HG02759 (cell line): ENCODE results near the gene FAM72D.
A peak's percentile ranks its signal among the peaks of the same experiment; 100 is the strongest.
"Not testable (repeated sequence)": the region's sequence is repeated elsewhere in the genome, so short reads cannot be mapped to it uniquely, and the experiment has no call there.

Source experiments
- ATAC-seq: cut with Tn5 transposase; IDR thresholded peaks from one replicate; pipeline ENCODE4 v1.9.1; 2021; ENCODE audit warnings: mild to moderate bottlenecking, moderate library complexity; ENCODE audit not compliant: unreplicated experiment

FAM72D gene

DNA sequence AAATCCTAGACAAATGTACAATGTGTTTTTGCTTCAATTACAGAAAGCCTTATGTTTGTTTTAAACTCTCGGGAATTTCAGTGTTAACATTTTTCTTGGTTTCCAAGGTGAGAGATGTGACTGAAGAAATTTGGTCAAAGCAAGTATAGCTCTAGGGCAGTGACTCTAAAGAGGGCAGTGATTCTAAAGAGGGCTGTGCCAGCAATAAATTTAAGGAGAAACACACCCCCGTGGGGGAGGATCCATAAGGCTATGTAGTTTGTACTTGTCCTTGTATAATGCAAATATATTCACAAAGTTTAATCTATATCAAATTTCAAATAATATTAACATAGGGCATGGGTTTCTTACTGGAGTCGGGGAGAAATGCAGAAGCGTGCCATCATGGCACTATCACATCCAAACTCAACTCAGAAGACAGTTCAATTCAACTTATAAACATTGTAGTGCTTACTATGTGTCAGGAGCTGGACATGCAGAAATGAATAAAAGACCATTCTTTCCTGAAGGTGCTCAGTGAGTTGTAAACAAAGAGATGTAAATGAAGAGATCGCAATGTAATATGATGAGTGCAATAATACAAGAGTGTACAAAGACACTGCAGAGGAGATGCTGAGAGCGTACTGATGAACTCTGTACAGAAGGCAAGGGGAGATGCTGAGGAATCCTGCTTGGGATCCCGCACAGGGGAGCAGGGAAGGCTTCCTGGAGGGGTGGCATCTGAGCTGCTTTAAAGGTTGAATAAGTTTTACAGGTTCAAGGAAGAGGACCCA, 13.1 kb upstream of the FAM72D start:
- ATAC-seq, result not testable (repeated sequence)

DNA sequence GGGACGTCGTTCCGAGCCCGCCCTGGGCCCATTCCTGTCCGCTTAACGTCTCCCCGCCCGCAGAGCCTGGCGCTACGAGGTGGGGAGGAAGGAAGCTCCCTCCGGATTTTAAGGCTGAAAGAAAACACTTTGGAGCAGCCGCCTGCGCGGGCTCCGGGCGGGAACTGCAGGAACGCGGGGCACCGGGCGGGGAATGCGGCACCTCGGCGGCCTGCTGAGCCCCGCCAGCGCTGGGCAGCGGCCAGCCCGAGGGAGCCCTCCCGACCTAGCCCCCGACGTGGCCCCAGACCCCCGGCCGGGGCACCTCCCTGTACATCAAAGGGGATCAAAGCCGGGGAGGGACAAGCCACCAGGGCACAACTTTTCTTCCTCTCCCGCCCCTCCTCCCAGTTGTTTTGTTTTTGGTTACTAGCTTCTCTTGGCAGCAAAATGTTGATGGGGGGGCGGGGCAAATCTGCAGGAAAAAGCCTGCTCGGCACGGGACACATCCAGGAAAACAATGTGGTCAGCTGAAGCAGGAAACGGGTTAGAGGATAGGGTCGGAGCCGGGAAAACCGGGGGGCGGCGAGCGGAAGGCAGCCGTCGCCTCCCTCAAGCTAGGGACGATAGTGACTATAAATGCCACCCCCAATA, 2.1 kb upstream of the FAM72D start:
- ATAC-seq, result not testable (repeated sequence)

GRCh38 chr1:145094655-145095211, 1.0 kb upstream of the FAM72D start:
- peak; percentile 7 for ATAC-seq

- not testable (repeated sequence) for ATAC-seq
Observed at GRCh38 chr1:145101725-145102124, 6.0 kb downstream of the FAM72D start.

DNA sequence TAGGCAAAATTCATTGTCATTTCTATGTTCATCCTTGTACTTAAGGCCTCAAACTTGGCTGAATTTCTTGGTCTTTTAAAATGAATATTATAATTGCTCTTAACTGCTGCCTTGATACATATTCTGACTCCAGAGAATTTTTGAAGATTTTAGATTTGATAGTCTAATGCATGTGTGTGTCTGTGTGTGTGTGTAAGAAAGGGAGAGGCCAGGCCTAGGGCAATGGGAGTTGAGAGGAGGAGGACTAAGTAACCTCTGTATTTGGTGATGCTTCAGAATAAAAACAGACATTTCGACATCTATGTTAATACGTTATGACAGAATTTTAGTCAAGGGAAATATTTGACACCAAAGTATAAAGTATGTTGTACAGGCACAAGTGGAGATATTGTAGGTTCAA, 7.5 kb downstream of the FAM72D start:
- ATAC-seq, result not testable (repeated sequence)

DNA sequence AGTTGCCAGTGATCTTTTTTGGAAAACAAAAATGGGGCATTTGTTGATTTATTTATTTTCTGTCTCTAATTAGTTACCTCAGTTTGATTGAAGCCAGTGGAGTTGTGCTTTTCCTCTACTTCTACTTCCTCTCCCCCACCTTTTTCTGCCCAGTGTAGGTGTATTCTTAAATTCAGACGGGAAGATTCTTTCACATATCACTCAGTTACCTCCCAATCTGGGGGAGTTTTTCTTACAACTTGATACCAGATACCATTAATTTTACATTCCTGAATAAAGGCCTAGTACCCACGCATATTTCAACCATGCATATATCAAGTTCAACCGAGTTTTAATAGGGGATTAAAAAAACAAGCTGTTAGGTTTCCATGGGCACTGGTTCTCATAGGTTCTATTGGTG, 15.9 kb downstream of the FAM72D start:
- ATAC-seq, result not testable (repeated sequence)

DNA sequence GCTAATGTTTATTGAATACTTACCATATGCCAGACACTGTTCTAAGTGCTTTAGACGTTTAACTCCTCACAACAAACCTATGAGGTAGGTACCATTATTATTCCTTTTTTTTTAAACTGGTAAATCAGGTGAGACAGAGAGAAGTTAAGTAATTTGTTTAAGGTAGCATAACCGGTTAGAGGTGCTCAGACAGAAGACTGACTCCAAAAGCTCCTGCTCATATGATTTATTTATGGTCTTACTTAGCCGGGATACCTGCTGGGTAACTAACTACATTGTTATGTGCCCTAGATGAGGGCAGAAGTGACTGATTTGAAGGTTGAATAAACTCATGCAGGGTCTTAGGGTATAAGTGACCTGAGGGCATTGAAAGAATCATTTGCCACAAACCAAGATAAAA, 16.9 kb downstream of the FAM72D start:
- ATAC-seq, result not testable (repeated sequence)

DNA sequence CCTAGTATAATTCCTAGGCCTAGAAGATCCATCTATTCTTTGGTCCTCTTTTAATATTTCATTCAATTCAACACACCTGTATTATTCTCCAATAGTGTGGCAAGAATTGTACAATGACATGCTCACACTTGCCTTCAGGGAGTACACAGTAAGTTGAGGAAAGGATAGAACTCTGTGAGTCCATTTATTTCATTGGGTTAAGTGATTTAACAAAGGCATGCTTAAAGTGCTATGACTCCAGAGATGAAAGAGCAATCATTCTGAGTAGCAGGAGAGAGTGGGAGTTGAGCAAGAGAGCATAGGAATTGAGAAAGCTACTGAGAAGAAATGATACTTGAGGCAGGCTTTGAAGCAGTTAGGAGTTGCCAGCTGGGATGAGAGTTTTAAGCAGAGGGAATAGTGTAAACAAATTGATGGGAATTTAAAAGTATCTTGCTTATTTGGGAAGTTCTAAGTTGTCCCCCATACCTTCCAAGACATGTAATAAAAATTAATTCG, 18.8 kb downstream of the FAM72D start:
- ATAC-seq, result not testable (repeated sequence)

GRCh38 chr1:145115587-145116493, 20.1 kb downstream of the FAM72D start:
- ATAC-seq, result not testable (repeated sequence)

DNA sequence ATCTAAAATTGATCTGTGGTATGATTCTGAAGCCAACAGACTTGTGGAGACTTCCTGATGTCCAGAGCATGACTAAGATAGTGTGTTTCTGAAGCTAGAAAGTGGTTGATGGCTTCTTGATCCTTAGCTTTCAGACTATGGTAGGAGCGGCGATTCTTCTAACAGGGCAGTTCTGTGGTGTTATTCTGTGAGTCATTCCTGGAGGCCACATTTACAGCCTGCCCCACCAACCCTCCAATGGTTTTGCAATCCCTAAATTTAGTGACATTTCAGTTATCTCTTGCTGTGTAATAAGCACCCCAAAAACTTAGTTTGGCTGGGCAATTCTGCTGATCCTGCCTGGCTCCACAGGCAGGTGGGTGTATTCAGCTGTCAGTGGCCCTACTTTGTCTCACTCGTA, 24.1 kb downstream of the FAM72D start:
- not testable (repeated sequence) for ATAC-seq

DNA sequence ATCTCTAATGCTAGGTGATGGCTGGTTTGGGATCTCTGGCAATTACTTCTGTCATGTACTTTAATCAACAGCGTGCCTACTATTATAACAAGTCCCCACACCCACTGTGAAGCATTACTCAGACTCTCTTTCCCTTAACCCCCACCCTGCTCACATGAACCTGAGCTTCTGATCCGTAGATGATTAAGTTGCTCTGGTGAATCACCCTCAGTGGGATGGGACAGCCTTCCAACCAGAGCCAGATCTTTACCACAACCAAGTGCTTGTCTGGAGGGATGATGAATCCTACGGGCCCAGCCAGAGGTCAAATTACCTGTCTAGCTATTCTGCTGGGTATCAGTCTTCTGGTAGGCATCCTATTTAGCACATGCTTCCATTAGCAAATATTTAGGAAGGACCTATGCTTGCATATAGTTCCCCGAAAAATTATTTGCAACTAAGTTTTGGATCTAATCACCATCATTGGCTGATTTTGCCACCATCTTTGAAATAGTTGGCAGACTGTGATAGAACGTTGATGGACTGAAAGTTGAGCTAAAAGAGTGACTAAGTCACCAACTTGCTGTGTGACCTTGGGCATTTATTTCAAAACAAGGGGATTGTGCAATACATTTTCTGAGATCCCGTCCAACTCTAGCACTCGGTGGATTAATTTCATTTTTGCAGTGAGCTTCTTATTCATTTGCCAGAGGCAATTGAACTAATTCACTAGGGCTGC, 26.7 kb downstream of the FAM72D start:
- ATAC-seq, result not testable (repeated sequence)

- not testable (repeated sequence) for ATAC-seq
Observed at GRCh38 chr1:145123062-145123395, 27.3 kb downstream of the FAM72D start.

- not testable (repeated sequence) for ATAC-seq
Observed at GRCh38 chr1:145123992-145124641, 28.3 kb downstream of the FAM72D start.

GRCh38 chr1:145125112-145125511, 29.3 kb downstream of the FAM72D start:
- ATAC-seq, result not testable (repeated sequence)

- ATAC-seq, result not testable (repeated sequence)
Observed at GRCh38 chr1:145127144-145127543, 31.4 kb downstream of the FAM72D start.

DNA sequence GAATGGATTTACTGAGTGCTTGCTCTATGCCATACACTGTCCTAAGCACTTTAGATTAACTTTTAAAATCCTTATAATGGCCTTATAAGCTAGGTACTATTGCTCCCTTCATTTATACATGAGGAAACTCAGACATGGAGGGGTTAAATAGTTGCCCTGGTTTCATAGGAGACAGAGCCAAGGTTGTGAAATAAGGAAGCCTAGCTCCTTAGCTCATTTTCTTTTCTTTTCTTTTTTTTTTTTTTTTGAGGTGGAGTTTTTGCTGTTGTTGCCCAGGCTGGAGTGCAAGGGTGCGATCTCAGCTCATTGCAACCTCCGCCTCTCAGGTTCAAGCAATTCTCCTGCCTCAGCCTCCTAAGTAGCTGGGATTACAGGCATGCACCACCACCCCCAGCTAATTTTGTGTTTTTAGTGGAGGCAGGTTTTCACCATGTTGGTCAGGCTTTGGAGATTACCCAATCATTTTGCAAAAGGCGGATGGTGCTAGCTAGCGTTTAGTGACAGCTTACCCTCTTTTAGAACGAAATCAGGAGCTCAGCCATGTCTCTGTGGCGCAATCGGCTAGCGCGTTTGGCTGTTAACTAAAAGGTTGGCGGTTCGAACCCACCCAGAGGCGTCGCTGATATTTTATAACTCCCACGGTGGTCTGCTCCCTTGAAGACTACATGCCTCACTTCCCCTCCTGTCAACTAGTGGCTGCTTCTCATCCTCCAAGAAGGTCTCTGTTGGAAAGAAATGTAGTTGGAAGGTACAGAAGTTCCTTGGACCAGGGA, 33.1 kb downstream of the FAM72D start:
- ATAC-seq, result not testable (repeated sequence)

GRCh38 chr1:145134476-145134875, 38.7 kb downstream of the FAM72D start:
- ATAC-seq, result not testable (repeated sequence)

- ATAC-seq, result not testable (repeated sequence)
Observed at GRCh38 chr1:145140549-145140948, 44.8 kb downstream of the FAM72D start.
